ENCODE measurements around the gene NLGN1. TPM values are rescaled to one million over a fixed set of nuclear protein-coding genes. Genes with fewer than 3 reads are reported as not detected.

The NLGN1 gene
- total RNA-seq, 4 donors from 2014 or later = 12.9 to 20.9 (median 18.0) TPM

- H3K27me3 ChIP-seq = no peaks in the 10 kb centered on the region
- peaks cover 0 to 7% (median 3%) of the 10 kb centered on the region in 4 donors for H3K9me3 ChIP-seq
- no peak overlapping the region for H3K27ac ChIP-seq (replicated peaks in 1 of 4)
- H3K4me3 ChIP-seq = no peak overlapping the region
- no peaks in the 10 kb centered on the region for H3K4me1 ChIP-seq
- no peaks in the 10 kb centered on the region for H3K36me3 ChIP-seq
- TF ChIP-seq POLR2AphosphoS5 (IDR thresholded peaks at IDR 0.05) = no peak
- no peak for TF ChIP-seq EP300 (IDR thresholded peaks at IDR 0.05)
- TF ChIP-seq, protein P1, sequence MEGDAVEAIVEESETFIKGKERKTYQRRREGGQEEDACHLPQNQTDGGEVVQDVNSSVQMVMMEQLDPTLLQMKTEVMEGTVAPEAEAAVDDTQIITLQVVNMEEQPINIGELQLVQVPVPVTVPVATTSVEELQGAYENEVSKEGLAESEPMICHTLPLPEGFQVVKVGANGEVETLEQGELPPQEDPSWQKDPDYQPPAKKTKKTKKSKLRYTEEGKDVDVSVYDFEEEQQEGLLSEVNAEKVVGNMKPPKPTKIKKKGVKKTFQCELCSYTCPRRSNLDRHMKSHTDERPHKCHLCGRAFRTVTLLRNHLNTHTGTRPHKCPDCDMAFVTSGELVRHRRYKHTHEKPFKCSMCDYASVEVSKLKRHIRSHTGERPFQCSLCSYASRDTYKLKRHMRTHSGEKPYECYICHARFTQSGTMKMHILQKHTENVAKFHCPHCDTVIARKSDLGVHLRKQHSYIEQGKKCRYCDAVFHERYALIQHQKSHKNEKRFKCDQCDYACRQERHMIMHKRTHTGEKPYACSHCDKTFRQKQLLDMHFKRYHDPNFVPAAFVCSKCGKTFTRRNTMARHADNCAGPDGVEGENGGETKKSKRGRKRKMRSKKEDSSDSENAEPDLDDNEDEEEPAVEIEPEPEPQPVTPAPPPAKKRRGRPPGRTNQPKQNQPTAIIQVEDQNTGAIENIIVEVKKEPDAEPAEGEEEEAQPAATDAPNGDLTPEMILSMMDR (IDR thresholded peaks at IDR 0.05) = no peak
- no peak for TF ChIP-seq POLR2A (IDR thresholded peaks at IDR 0.05; ENCODE audit: low read depth)
- intact Hi-C loops (cut with DNase I) = no loop called here
- DNase-seq (ENCODE audit: extremely low spot score) = no peak
These were observed 663.6 kb downstream of the NLGN1 start for GRCh38 chr3:174061162-174061561.

DNA sequence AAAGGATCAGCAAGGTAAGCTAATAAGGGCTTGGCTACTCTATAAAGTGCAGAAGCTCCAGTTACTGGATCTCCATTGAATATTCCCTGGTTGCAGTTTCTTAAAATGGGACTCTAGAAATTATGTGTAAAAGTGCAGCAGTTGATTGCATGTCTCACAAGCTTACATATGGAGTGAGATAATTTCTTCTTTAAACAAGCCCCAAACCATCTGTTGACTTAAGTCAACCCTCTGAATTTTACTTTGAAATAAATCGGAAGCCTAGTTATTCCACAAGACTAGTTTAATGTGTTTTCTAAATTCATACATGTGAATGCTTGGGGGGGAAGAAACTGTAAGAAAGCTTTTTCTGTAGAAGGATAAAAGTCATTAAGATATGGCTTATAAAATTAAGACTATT, 664.2 kb downstream of the NLGN1 start:
- TF ChIP-seq POLR2A (IDR thresholded peaks at IDR 0.05; ENCODE audit: low read depth) (no peak), POLR2AphosphoS5 (IDR thresholded peaks at IDR 0.05) (no peak), EP300 (IDR thresholded peaks at IDR 0.05) (no peak)
- TF ChIP-seq, protein P1 (IDR thresholded peaks at IDR 0.05) = no peak
- no peaks in the 10 kb centered on the region for H3K27me3 ChIP-seq
- peaks cover 0 to 7% (median 3%) of the 10 kb centered on the region in 4 donors for H3K9me3 ChIP-seq
- no peak overlapping the region for H3K27ac ChIP-seq (replicated peaks in 1 of 4)
- no peaks in the 10 kb centered on the region for H3K36me3 ChIP-seq
- WGBS = 92% methylated on average over 1 of the region's 1 CpG
- H3K4me3 ChIP-seq = no peak overlapping the region
- intact Hi-C loops (cut with DNase I) = no loop called here
- no peaks in the 10 kb centered on the region for H3K4me1 ChIP-seq
- no peak for DNase-seq (ENCODE audit: extremely low spot score)

GRCh38 chr3:174062923-174063322, 665.4 kb downstream of the NLGN1 start:
- intact Hi-C loops (cut with DNase I) = no loop called here
- WGBS = 79% methylated on average over 1 of the region's 1 CpG
- H3K4me3 ChIP-seq = no peak overlapping the region
- no peaks in the 10 kb centered on the region for H3K36me3 ChIP-seq
- no peaks in the 10 kb centered on the region for H3K27me3 ChIP-seq
- TF ChIP-seq POLR2A (IDR thresholded peaks at IDR 0.05; ENCODE audit: low read depth) (no peak), EP300 (IDR thresholded peaks at IDR 0.05) (no peak), POLR2AphosphoS5 (IDR thresholded peaks at IDR 0.05) (no peak)
- TF ChIP-seq, protein P1 (IDR thresholded peaks at IDR 0.05) = no peak
- no peak overlapping the region for H3K27ac ChIP-seq (replicated peaks in 1 of 4)
- H3K4me1 ChIP-seq = no peaks in the 10 kb centered on the region
- H3K9me3 ChIP-seq = peaks cover 0 to 7% (median 3%) of the 10 kb centered on the region in 4 donors
- no peak for DNase-seq (ENCODE audit: extremely low spot score)

DNA sequence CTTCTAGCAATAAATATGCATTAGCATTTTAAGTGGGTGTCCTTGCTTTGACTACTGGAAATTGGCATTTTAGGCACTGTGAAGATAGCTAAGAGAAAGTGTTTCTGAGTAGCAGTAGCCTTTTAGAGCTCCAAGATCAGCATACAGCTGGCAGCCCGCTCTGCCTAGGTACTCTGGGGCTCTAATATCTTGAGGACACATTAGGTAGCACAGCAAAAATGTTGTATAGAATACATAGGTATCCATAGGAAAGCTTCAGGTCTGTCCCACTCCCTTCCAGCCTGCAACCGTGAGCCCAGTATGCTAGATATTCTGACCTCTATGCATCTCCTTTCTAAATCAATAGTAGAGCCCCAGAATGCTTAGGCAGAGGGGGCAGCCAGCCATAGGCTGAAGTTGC, 670.5 kb downstream of the NLGN1 start:
- TF ChIP-seq, protein P1 (IDR thresholded peaks at IDR 0.05) = no peak
- TF ChIP-seq POLR2AphosphoS5 (IDR thresholded peaks at IDR 0.05) (no peak), POLR2A (IDR thresholded peaks at IDR 0.05; ENCODE audit: low read depth) (no peak), EP300 (IDR thresholded peaks at IDR 0.05) (no peak)
- peaks cover 0 to 2% (median under 1%) of the 10 kb centered on the region in 4 donors for H3K9me3 ChIP-seq
- intact Hi-C loops (cut with DNase I) = no loop called here

GRCh38 chr3:174072675-174073074, 675.1 kb downstream of the NLGN1 start:
- H3K4me1 ChIP-seq = no peaks in the 10 kb centered on the region
- no peaks in the 10 kb centered on the region for H3K36me3 ChIP-seq
- H3K4me3 ChIP-seq = no peak overlapping the region
- H3K27me3 ChIP-seq = no peaks in the 10 kb centered on the region
- no peaks in the 10 kb centered on the region for H3K9me3 ChIP-seq
- WGBS = 64% methylated on average over 1 of the region's 1 CpG
- DNase-seq (ENCODE audit: extremely low spot score) = no peak
- intact Hi-C loops (cut with DNase I) = no loop called here
- no peak overlapping the region for H3K27ac ChIP-seq (replicated peaks in 1 of 4)
- TF ChIP-seq POLR2AphosphoS5 (IDR thresholded peaks at IDR 0.05) (no peak), EP300 (IDR thresholded peaks at IDR 0.05) (no peak), POLR2A (IDR thresholded peaks at IDR 0.05; ENCODE audit: low read depth) (no peak)
- TF ChIP-seq, protein P1 (IDR thresholded peaks at IDR 0.05) = no peak

More for the DNA sequence above, 670.5 kb downstream of the NLGN1 start:
- Histone ChIP-seq H3K27me3 (no peaks in the 10 kb centered on the region), H3K36me3 (no peaks in the 10 kb centered on the region), H3K4me3 (no peak overlapping the region), H3K4me1 (no peaks in the 10 kb centered on the region), H3K27ac (replicated peaks in 1 of 4) (no peak overlapping the region)
- WGBS = 94% methylated on average over 2 of the region's 2 CpGs
- no peak for DNase-seq (ENCODE audit: extremely low spot score)
